HepG2 (cell line): ENCODE results near the gene ABI3BP. TPM values are rescaled to one million over a fixed set of nuclear protein-coding genes. Genes with fewer than 3 reads are reported as not detected.

Experiments used
- ARNTL ChIP-seq: sonication (generic); formaldehyde crosslinking; IDR thresholded peaks from 2 replicates; pipeline ENCODE4 v1.4.0; 2020; ENCODE audit warnings: mild to moderate bottlenecking, missing genetic modification reagents
- DBP ChIP-seq: sonication (generic); formaldehyde crosslinking; IDR thresholded peaks from 2 replicates; pipeline ENCODE4 v1.4.0; 2020; ENCODE audit warnings: missing genetic modification reagents; ENCODE audit errors: not compliant biosample characterization
- HDAC2 ChIP-seq: sonication (generic); formaldehyde crosslinking; IDR thresholded peaks from 2 replicates; pipeline ENCODE4 v1.4.0; 2020; ENCODE audit warnings: missing genetic modification reagents
- KMT2A ChIP-seq: sonication (generic); formaldehyde crosslinking; IDR thresholded peaks from 2 replicates; pipeline ENCODE4 v1.4.0; 2020; ENCODE audit warnings: missing genetic modification reagents
- NFYB ChIP-seq: sonication (generic); formaldehyde crosslinking; IDR thresholded peaks from 2 replicates; pipeline ENCODE4 v1.4.0; 2020; ENCODE audit warnings: missing genetic modification reagents
- PCBP1 ChIP-seq: fragments of 200-400 bp; formaldehyde crosslinking; IDR thresholded peaks from 2 replicates; pipeline ENCODE4 v1.6.1; 2017; ENCODE audit warnings: mild to moderate bottlenecking, low read depth, low read length, borderline replicate concordance
- SNAI1 ChIP-seq: sonication (generic); formaldehyde crosslinking; IDR thresholded peaks from 2 replicates; pipeline ENCODE4 v1.5.0; 2020; ENCODE audit warnings: mild to moderate bottlenecking, missing genetic modification reagents, borderline replicate concordance
- TFDP1 ChIP-seq: IDR thresholded peaks from 2 replicates; pipeline ENCODE4 v1.6.1; 2016; ENCODE audit warnings: missing compliant biosample characterization, missing genetic modification reagents, borderline replicate concordance
- ZBED4 ChIP-seq: sonication (generic); formaldehyde crosslinking; IDR thresholded peaks from 2 replicates; pipeline ENCODE4 v1.4.0; 2020; ENCODE audit warnings: missing genetic modification reagents, borderline replicate concordance
- ZC3H13 ChIP-seq: sonication (generic); formaldehyde crosslinking; IDR thresholded peaks from 2 replicates; pipeline ENCODE4 v1.8.1; 2023; ENCODE audit warnings: mild to moderate bottlenecking, missing genetic modification reagents, moderate library complexity
- ZFY ChIP-seq: sonication (generic); formaldehyde crosslinking; IDR thresholded peaks from 2 replicates; pipeline ENCODE4 v1.4.0; 2020; ENCODE audit warnings: missing genetic modification reagents
- ZNF18 ChIP-seq: sonication (generic); formaldehyde crosslinking; IDR thresholded peaks from 2 replicates; pipeline ENCODE4 v1.8.0; 2022; ENCODE audit warnings: mild to moderate bottlenecking, missing genetic modification reagents; ENCODE audit not compliant: insufficient replicate concordance
- ZNF350 ChIP-seq: sonication (generic); formaldehyde crosslinking; IDR thresholded peaks from 2 replicates; pipeline ENCODE4 v1.4.0; 2020; ENCODE audit warnings: mild to moderate bottlenecking, low read depth, missing genetic modification reagents, borderline replicate concordance
- ZNF354B ChIP-seq: sonication (generic); formaldehyde crosslinking; IDR thresholded peaks from 2 replicates; pipeline ENCODE4 v1.8.0; 2022; ENCODE audit warnings: mild to moderate bottlenecking, missing genetic modification reagents
- ZNF451 ChIP-seq: sonication (generic); formaldehyde crosslinking; IDR thresholded peaks from 2 replicates; pipeline ENCODE4 v1.5.0; 2020; ENCODE audit warnings: mild to moderate bottlenecking, missing genetic modification reagents
- ZNF772 ChIP-seq: sonication (generic); formaldehyde crosslinking; IDR thresholded peaks from 2 replicates; pipeline ENCODE4 v1.5.0; 2020; ENCODE audit warnings: mild to moderate bottlenecking, missing genetic modification reagents
- ZNF777 ChIP-seq: sonication (generic); formaldehyde crosslinking; IDR thresholded peaks from 2 replicates; pipeline ENCODE4 v1.4.0; 2020; ENCODE audit warnings: missing genetic modification reagents
- polyA plus RNA-seq, 8 experiments: library from polyadenylated mRNA; depleted of rRNA in 3 of 8; stranded (reverse) in 7 of 8; unstranded in 1 of 8; fragments of >200 nt; fragmentation: Illumina TruSeq in 4 of 8; extraction: Trizol in 4 of 8; gene quantifications; 2 replicates each; pipeline versions ENCODE4 v1.2.1 to v1.2.3, GENCODE V29; 2011 to 2016; ENCODE audit warnings: low read depth in 4 of 8, missing spikeins in 1 of 8, mixed read lengths in 1 of 8; ENCODE audit not compliant: insufficient read depth in 1 of 8
- total RNA-seq, 5 experiments: library from RNA; depleted of rRNA; stranded (reverse); fragments of >200 nt; fragmentation: Illumina TruSeq; extraction: Trizol; gene quantifications; 2 replicates each; pipeline ENCODE4 v1.2.3, GENCODE V29; 2016; ENCODE audit warnings: low read depth in 1 of 5
- TF ChIP-seq, protein P1 (sequence below): sonication (generic); formaldehyde crosslinking; conservative IDR thresholded peaks from 2 replicates; pipeline ENCODE4 v1.8.0; 2022; ENCODE audit warnings: missing genetic modification reagents

Gene ABI3BP
- total and polyA plus RNA-seq, 2 of the 13 experiments (the other 11 are each of a cell fraction or from before 2014, with no cell fraction given): not detected

- TF ChIP-seq, protein P1, sequence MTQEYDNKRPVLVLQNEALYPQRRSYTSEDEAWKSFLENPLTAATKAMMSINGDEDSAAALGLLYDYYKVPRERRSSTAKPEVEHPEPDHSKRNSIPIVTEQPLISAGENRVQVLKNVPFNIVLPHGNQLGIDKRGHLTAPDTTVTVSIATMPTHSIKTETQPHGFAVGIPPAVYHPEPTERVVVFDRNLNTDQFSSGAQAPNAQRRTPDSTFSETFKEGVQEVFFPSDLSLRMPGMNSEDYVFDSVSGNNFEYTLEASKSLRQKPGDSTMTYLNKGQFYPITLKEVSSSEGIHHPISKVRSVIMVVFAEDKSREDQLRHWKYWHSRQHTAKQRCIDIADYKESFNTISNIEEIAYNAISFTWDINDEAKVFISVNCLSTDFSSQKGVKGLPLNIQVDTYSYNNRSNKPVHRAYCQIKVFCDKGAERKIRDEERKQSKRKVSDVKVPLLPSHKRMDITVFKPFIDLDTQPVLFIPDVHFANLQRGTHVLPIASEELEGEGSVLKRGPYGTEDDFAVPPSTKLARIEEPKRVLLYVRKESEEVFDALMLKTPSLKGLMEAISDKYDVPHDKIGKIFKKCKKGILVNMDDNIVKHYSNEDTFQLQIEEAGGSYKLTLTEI (CRISPR knock-in tag): no peak
- TF ChIP-seq ZFY (peak; percentile 92), ZNF350 (CRISPR knock-in tag) (peak; percentile 47; the same call in 1 of the 2 replicates), ZNF18 (peak; percentile 57), ZBED4 (CRISPR knock-in tag) (no peak; the same call in 1 of the 2 replicates), ZNF451 (CRISPR knock-in tag) (peak; percentile 22; the same call in 1 of the 2 replicates), SNAI1 (CRISPR knock-in tag) (no peak), PCBP1 (no peak), DBP (CRISPR knock-in tag) (no peak), ZC3H13 (no peak; the same call in 1 of the 2 replicates), ZNF772 (CRISPR knock-in tag) (no peak; the same call in 1 of the 2 replicates), HDAC2 (0 out of 2 replicates have a peak, but pooled peaks have one; percentile 12), ARNTL (peak; percentile 53; the same call in 1 of the 2 replicates), KMT2A (CRISPR knock-in tag) (peak; percentile 45; the same call in 1 of the 2 replicates), ZNF777 (CRISPR knock-in tag) (no peak; the same call in 1 of the 2 replicates), NFYB (CRISPR knock-in tag) (peak; percentile 80), ZNF354B (CRISPR knock-in tag) (no peak), TFDP1 (CRISPR knock-in tag) (no peak)
Observed at GRCh38 chr3:100708989-100709841, 284.0 kb downstream of the ABI3BP start, which contains the start of gene TFG (continued).
